Stimulated activated CD8-positive, alpha-beta memory T cell treated with anti-CD3 and anti-CD28 coated beads, Interleukin-7, amount 100 ng/mL, for 4 hours (primary cell): ENCODE data around the gene HOXA5.

ENCODE experiments used
- DNase-seq, 2 donors: peaks; one replicate each; pipeline ENCODE4 v3.0.0-alpha.2; 2020; ENCODE audit warnings: low read depth in 2 of 2

HOXA5 gene

DNA sequence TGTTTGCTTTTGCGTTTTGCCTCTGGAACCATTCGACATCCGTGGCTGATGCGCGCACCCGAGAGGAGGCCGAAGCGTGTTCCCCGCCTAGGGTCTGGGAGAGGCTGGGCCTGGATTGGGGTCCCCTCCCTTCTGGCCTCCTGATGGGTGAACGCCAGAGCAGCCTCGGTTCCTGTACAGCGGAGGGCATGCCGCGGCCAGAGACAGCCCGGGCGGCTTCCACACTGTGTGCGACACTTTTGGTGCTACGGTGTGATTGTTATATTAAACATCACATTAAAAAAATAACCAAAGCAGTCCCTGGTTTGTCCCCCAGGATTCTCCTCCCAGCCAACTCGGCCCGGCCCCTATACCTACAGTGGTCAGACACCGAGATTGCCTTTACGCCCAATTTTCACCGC, 16.7 kb upstream of the HOXA5 start:
- no peak for DNase-seq

DNA sequence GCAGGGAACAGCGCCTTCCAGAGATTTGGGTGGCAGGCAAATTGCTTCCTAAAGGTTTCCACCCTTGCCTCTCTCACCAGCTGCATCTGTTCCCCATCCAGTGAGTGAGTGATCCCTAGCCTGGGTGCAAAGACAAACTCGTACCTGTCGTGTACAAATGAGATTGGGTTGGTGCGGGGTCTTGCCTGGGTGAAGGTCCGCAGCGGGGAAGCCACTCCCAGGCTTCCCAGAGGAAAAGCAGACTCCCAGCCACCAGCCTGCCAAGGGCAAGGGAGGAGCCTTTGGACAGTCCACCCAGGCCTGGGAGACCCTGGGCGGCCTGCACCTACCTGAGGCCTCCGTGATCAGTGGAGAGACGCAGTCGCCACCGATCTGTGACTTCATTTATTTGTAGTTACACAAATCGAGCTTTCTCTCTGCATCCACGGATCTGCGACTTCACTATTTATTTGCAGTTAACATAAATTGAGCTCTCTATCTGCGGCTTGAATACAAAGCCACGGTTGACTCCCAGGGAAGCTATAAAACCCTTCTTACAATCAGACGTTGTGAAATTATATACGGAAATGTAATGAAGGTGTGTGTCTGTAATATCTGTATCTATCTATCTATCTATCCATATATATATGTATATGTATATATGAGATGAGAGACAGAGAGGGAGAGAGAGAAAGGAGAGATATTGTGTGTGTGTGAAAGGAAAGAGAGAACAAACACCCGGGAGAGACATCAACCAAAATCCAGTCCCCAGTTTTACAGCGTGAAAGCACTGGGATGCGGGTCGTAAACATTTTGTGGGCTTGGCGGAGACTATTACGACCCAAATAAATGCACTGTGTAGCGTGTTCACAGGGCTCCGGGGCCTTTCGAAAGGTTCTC, 16.0 kb upstream of the HOXA5 start:
- DNase-seq: no peak

DNA sequence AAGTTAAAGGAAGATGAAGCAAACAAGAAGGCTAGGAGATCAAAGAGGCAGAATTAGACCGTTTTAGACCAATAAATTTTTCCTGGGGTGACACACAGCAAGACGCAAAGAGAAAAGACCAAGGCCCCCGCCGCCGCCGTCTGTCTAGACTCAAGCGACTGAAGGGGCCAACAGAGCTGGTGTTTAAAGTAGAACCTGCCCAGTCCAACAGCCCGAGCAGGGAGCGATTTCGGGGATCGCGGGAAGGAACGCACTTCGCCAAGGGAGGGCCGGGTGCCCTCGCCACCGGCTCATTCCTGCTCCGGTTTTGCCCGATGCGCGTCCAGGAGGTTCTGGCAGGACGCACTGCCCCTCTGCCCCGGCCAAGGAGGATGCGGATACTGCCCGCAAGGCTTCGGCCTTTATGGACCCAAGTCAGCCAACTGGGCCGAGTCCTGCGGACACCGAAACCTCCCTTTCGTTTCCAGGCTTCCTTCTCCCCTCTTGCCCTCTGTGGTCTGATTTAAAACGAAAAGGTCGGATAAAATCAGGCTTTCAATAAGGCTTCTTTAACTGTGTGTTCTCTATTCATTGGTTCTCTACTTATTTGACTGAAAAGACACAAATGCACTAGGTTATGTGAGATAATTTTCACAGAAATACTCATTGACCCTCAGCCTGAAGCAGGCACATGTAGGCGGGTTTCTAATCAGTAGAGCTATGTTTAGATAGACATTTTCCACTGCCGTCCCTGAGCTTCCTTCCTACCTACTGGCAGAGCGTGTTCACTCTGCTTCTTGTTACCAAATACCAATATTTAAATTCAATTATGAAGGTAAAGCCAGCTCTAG, 15.2 kb upstream of the HOXA5 start:
- no peak for DNase-seq

DNA sequence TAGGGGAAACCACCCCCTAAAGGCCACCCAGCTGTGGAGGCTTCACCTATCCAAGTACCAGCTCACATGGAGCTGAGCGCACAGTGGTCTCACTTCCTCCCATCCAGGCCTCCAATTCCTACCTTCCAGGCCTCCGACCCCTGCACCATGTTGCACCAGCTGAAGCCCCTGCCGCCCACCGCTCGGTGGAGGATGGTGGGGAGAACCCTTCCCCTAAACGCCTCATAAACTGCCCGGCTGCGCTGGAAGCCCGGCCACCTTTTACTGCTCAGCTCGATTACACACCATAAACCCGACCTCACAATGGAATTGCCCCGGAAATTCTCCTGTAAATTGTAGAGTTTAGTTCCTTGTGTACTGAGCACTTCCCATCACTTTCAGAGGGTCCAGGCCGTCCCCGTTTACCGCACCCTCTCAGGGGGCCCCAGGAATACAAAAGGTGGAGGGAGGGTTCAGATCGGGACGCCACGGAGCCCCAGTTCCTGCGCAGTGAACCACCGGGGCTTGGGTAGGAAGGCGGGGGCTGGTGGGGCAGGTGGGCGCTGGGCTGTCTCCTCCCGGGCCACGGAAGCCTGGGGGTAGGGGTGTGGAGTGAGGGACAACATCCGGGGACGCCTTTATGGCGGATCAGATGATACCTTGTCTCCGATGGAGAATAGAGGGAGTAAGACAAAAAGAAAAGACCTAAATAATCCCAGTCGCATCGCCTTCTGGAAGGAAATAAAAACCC, 14.4 kb upstream of the HOXA5 start:
- no peak for DNase-seq

DNA sequence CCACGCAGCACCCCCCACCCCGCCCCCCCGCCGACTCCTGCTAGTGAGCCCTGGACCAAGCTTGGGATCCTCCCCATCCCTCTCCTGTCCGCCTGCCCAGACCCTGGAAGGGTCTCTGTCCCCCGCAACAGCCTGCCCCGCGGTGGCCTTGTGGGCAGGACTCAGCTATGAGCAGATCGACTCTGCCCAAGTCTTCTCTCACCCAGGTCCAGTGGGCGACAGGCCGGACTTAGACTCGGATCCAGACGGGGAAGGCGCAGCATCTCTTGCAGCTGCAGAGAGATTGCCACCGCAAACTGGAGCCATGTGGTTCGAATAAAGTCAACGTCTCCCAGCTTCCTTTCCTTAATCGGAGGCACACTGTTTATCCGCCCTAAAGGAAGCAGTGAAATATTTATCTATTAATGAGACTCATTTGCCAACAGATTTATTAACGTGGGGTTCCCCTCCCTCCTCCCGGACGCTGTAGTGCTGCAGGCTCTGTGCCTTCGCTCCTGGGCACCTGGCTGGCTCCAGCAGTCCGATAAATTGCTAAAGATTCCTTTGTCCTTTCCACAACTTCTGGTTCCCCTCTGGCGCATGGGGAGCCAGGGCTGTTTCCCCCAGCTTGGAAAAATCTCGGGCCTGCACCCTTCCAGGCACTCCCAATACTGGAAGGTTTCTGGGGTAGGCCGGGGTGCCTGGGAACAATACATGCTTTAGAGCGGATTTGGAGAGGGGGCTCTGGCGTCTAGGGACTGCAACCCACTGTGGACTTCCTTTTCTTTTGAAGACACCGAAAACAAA, 13.6 kb upstream of the HOXA5 start:
- no peak for DNase-seq

DNA sequence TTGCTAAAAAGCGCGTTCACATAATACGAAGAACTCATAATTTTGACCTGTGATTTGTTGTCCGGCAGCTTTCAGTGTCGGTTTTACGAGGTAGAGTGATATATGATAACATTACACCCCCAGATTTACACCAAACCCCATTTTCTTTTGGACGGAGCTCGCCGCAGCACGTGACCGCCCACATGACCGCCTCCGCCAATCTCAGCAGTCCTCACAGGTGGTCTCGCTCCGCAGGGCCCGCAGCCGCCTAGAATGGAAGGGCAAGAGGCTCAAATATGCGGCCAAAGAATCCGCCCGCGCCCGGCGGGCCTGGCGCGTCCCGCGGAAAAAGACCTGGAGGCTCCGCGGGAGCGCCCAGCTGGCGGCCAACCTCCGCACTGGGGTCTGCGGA, 13.0 kb upstream of the HOXA5 start, which contains the start of gene HOXA7:
Gene HOXA7, minus strand, starts transcription at position 168 of the 391 bp plus-strand sequence. Its CDS starts 130 bp downstream, at position 38.
- DNase-seq: no peak

DNA sequence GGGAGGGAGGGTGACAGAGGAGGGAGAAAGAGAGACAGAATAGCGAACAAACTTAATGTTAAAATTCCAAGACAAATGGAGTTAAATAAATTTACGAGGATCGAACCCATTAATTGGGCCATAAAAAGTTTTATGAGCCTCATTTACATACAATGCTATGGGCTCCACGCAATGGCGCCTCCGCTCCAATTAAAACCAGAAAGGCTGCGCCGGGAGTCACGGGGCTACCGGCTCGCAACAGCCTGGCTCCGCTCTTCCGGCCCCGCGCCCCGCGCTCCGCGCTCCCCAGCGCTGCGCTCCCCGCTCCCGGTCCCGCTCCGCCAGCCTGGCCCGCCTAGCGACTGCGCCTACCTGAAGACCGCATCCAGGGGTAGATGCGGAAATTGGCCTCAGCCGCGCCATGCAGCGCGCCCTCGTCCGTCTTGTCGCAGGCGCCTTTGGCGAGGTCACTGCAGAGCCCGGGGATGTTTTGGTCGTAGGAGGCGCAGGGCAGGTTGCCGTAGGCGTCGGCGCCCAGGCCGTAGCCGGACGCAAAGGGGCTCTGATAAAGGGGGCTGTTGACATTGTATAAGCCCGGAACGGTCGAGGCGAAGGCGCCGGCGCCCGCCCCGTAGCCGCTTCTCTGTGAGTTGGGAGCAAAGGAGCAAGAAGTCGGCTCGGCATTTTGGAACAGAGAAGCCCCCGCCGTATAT, 12.5 kb upstream of the HOXA5 start:
- no peak for DNase-seq

DNA sequence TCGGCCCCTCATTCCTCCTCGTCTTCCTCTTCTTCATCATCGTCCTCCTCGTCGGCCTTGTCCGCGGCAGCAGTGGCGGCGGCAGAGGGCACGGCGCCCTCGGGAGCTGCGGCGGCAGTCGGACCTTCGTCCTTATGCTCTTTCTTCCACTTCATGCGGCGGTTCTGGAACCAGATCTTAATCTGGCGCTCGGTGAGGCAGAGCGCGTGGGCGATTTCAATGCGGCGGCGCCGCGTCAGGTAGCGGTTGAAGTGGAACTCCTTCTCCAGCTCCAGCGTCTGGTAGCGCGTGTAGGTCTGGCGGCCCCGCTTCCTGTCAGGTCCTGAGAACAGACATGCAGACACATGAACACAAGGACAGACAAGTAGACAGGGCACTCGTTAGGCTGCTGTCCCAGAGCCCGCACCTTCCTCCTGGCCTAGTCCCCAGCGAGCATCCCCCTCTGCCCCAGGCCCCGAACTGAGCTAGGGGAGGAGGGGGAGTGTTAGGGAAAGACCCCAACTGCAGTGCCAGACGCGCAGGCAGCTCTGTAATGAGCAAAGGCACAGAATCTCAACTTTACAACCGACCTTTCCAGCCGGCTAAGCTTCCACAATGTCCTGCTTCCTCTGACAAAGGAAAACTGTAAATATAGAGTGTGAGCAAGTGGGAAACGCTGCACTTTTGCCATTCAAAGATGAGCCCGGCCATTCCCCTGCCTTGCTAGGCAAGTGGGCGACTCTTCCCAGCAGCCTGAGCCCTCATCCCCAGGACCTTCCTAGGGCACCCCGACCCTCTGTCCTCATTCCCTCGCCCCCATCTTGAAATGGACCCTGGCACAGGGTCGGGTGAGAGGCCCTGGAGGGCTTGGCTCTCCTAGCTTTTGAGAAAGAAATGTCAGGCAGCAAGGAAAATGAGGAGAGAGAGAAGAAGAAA, 11.7 kb upstream of the HOXA5 start:
- DNase-seq: peak; percentile 28 to 50

DNA sequence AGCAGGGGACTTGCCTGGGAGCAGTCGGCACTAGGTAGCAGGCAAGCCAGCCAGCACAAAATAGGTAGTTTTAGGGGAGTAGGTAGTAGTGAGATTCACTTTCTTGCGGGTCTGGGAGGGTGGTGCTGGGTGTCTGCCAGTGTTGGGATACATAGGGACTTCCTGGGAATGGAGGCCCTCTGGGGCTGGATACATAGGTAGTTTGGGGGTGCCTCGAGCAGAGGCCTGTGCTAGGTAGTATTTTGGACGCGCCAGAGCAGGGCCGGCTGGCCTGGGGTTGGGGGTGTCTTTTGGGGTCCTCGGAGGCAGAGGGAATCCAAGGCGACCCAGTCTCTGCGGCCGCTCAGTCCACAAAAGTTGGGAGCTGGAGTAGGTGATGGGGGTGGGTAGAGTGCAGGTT, 10.9 kb upstream of the HOXA5 start:
- DNase-seq: no peak

DNA sequence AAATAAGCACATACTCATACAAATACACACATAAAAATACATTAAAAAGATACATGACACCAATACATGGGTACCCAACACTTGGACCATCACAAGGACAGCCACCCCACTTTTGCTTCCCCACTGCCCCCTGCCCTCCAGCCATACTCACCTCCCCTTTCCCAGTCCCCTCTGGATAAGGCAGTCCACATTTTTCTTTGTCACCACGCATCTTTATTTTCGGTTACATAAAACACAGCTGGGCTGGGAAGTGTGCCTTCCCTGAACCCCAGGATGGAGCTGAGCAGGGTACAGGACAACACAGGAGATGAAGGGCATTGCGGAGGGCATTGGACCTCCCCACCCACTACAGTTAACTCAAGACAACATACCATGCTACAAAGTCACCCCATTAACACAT, 10.0 kb upstream of the HOXA5 start:
- DNase-seq: no peak

DNA sequence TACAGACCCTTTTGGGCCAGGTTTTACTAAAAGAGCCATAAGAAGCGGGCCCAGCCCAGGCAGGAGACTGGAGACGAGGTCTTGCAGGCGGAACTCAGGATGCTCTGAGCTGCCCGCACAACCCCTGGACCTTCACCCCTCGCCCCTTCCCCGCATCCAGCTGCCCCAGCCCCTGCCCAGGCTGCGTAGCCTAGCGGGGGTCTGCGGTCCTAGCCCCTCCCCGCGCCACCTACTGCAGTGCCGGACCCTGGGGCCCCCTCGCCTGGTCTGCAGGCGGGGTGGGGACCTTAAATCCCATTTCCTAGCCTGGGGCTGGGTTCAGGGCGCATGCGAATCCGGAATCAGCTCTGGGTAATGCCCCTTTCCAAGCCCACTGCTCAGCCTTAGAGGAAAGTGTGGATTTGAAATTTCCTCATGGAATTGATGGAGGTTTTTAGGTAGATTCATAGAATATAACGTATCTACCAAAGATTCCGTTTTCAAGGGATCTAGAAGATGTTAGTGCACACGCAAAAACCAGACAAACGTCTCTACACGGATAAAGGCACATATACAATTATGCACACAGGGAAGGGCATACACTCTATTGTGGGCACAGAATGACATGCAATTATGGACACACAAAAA, 9.4 kb upstream of the HOXA5 start:
- DNase-seq: no peak

DNA sequence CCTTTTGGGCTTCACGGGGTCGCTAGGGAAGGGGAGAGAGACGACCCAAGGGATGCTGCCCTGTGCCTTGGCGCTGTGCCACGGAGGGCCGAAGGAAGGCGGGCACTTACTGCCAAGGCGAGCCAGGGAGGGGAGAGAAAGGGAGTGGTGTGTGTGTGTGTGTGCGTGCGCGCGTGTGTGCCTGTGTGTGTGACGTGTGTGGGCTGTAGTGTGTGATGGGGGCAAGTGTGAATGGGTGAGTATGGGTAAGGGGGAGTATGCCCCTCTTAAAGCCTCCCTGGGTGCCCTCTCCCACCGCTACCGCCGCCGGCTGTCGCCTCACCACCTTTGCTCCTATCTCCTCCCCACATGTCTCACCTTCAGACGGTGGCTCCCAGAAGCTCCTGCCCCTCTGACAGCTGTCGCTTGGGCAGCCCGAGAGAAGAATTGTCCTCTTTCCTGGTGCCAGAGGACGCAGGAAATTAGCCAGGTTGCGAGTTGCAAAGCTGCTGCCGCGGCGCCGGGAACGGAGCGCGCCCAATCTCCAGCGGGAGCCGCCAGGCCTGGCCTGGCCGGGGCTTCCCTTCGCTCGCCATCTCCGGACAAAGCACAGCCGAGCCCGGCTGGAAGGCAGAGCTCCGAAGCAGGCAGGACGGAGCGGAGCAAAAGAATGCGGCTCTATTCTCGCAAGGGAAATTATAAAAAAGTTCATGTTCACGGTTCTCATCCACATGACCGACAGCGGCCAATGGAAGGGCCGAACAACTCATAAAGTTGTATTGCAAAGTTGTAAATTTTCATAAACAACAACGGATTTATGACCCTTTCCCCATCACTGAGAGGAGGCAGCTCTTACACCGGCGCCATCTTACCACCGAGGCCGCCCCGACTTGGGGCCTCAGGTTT, 8.7 kb upstream of the HOXA5 start, which contains the start of gene HOXA3:
Gene HOXA3, minus strand, starts transcription at position 653 of the 885 bp plus-strand sequence. CDS start 41,943 bp downstream, outside the sequence.
- no peak for DNase-seq

DNA sequence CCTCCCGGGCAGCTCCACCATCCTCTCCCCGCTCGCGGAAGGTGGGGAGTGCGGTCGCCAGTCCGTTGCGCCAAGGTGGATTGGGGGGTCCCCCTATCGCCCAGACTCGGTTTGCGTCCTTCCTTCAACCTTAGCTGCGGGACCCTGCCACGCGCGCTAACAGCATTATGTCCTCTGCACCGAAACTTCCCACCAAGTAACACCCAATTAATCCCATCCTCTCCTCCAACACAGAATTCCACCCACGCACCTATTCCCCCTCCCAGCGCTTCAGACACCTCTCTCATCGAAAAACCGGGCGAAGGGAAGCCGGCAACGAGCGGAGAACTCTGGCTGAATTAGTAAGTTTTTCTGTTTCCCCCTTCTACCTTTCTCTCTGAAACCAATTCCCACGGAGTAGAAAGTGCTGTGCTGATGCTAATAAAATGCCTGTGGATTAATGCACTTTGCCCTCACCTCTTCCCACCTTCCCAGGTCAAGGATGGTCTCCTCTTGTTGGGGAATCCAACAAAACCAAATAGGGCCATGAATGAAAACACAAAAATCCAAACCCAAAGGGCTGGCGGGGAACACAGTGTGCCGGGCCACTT, 8.0 kb upstream of the HOXA5 start:
- DNase-seq: no peak

DNA sequence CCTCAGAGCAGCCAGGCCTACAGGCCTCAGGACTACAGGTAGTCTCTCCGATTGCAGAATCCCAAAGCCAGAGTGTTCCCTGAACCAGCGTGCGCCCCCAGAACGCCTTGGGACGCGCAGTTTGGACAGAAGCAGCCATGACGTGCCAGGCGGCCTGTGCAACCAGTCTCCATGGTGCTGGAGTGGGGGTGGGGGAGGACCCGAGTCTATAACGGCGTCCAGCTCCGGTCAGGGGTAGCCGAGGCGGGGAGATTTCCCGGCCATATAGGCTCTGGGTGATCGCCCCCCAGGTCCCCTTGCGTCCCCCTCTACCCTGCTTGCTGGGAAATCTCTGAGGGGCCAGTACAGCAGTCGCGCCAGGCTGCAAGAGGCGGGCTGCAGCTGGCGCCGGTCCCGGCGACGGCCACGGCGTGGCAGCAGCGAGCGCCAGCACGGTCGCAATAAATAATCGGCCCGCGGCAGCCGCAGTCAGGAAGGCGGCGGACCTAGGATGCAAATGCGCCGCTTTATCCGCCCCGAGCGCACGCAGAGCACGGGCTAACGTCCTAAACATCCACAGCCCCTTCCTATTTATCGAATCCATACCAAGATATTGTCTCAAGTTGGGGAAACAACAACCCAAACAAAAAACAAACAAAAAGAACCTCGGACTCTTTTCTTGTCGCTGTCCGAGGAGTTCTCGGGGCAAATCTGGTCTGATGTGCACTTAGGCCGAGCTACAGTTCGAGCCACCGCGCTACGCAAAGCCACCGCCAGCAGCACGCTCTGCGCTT, 7.3 kb upstream of the HOXA5 start:
- DNase-seq: peak; percentile 21 to 42

DNA sequence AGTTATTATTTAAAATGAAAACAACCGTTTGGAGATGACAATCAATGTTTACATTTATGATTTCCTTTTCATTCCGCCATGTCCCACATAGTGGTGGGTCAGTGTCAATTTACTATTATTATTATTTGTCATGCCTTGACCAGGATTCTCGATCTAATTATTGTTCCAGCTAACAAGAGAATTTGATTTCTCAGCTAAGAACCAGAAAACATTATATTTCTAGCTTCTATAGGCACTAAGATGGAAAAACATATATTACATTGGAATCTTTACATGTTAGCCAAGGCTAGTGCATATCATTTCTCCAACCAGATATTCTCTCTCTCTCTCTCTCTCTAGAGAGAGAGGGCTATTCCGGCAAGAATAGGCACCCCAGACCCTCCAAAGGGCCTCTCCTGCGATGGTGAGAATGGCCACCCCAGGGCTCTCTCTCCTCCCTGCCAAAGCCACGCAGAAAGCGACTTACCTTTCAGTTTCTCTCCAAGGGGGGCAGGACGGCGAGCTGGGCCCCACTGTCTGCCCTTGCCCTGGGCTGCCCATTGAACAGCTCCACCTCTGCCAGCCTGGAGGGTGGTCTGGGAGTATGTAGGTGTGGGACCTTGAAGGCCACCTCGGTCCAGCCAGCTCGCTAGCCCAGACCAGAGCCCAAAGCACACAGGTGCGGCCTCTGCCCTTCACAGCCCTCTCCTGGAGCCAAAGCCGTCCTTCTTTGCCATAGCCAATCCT, 6.5 kb upstream of the HOXA5 start:
- no peak for DNase-seq
